Measurements from ENCODE around the gene SLC2A1. TPM values are rescaled to one million over a fixed set of nuclear protein-coding genes. Genes with fewer than 3 reads are reported as not detected.

The SLC2A1 gene
- total and polyA plus RNA-seq, 2 experiments from 2014 or later = 271 to 301 TPM

DNA sequence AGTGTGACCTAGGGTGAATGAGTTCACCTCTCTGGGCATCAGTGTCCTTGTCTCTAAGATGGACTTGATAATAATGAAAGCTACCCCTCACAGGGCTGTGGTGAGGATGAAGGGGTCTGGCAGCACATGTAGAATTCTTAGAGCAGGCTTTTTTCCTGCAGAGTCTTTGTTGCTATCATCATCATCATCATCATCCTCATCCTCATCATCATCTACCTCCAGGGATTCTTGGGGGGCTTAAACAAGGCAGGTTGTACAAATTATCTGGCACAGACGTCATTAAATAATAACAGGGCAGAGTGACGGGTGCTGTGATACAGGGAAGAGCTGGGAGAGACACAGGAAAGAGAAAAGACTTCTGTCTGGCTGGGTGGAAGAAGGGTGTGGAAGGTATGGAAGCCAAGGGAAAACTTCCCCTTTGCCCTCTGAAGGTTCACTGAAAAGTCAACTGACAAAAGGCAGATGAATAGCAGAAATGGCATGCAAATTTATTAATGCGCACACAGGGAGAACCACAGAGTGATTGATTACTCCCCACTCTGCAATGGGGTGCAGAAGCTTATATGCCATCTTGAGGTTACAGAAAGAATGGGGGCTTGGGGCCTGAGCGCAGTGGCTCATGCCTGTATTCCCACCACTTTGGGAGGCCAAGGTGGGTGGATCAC is 17.0 kb upstream of the SLC2A1 start:
- no peaks in the 10 kb centered on the region for H3K27me3 ChIP-seq
- no peak overlapping the region for H3K4me2 ChIP-seq
- TF ChIP-seq EZH2phosphoT487 (IDR thresholded peaks at IDR 0.05; ENCODE audit: low read depth, severe bottlenecking, unreplicated experiment) (no peak), EZH2 (IDR thresholded peaks at IDR 0.05; ENCODE audit: borderline replicate concordance) (no peak)
- TF ChIP-seq, protein P1, sequence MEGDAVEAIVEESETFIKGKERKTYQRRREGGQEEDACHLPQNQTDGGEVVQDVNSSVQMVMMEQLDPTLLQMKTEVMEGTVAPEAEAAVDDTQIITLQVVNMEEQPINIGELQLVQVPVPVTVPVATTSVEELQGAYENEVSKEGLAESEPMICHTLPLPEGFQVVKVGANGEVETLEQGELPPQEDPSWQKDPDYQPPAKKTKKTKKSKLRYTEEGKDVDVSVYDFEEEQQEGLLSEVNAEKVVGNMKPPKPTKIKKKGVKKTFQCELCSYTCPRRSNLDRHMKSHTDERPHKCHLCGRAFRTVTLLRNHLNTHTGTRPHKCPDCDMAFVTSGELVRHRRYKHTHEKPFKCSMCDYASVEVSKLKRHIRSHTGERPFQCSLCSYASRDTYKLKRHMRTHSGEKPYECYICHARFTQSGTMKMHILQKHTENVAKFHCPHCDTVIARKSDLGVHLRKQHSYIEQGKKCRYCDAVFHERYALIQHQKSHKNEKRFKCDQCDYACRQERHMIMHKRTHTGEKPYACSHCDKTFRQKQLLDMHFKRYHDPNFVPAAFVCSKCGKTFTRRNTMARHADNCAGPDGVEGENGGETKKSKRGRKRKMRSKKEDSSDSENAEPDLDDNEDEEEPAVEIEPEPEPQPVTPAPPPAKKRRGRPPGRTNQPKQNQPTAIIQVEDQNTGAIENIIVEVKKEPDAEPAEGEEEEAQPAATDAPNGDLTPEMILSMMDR (IDR thresholded peaks at IDR 0.05; ENCODE audit: poor library complexity) = no peak
- no peaks in the 10 kb centered on the region for H3K79me2 ChIP-seq
- no peak for DNase-seq (ENCODE audit: low spot score)
- no peaks in the 10 kb centered on the region for H3K9me3 ChIP-seq (ENCODE audit: low read depth)
- no peaks in the 10 kb centered on the region for H3K9me2 ChIP-seq (replicated peaks; ENCODE audit: insufficient read depth)
- H3K4me3 ChIP-seq = no peak overlapping the region
- peaks cover 5% of the 10 kb centered on the region for H3K4me1 ChIP-seq (ENCODE audit: insufficient read depth)
- WGBS (ENCODE audit: low lambda C conversion rate, missing lambda C conversion rate) = 84% methylated on average over 4 of the region's 4 CpGs
- no peaks in the 10 kb centered on the region for H4K20me1 ChIP-seq (ENCODE audit: insufficient read depth, poor library complexity, severe bottlenecking)
- no peaks in the 10 kb centered on the region for H3K36me3 ChIP-seq (replicated peaks; ENCODE audit: insufficient read depth, low read depth)
- H3K27ac ChIP-seq = no peak overlapping the region
- H2AFZ ChIP-seq = no peak overlapping the region

DNA sequence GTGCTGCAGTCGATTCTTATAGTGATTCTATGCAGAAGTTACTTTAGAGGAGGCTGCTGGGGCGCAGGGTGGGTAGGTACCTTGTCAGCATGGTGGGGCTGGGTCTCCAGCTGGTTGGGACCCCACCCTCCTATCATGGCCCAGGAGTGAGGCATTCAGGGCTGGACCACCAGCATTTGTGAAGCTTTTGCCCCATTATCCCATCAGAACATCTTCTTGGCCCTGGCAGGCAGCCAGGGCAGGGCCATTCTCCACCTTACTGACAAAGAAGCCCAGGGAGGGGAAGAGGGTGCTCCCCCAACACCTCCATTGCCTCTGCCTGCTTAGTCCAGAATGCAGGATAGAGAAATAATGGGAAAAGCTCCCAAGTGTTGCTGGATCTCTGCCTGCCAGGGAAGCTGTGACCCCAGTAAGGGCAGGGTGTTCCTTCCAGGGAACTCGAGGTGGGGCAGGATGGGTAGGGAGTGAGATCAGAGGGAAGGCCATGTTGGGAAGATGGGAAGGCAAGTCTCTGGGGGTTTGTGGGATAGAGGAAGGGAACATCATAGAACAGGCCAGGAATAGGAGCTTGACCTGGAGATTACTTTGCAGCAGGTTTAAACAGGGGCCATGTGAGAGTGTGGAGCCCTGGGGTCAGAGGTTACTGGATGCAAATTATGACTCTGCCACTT is 16.2 kb upstream of the SLC2A1 start:
- H3K9me2 ChIP-seq (replicated peaks; ENCODE audit: insufficient read depth) = no peaks in the 10 kb centered on the region
- H3K27me3 ChIP-seq = no peaks in the 10 kb centered on the region
- H3K9me3 ChIP-seq (ENCODE audit: low read depth) = no peaks in the 10 kb centered on the region
- no peak overlapping the region for H3K27ac ChIP-seq
- H4K20me1 ChIP-seq (ENCODE audit: insufficient read depth, poor library complexity, severe bottlenecking) = no peaks in the 10 kb centered on the region
- H3K36me3 ChIP-seq (replicated peaks; ENCODE audit: insufficient read depth, low read depth) = no peaks in the 10 kb centered on the region
- H3K4me2 ChIP-seq = no peak overlapping the region
- peaks cover 4% of the 10 kb centered on the region for H3K4me1 ChIP-seq (ENCODE audit: insufficient read depth)
- H2AFZ ChIP-seq = no peak overlapping the region
- DNase-seq (ENCODE audit: low spot score) = no peak
- H3K4me3 ChIP-seq = no peak overlapping the region
- WGBS (ENCODE audit: low lambda C conversion rate, missing lambda C conversion rate) = 93% methylated on average over 3 of the region's 3 CpGs
- TF ChIP-seq, protein P1 (IDR thresholded peaks at IDR 0.05; ENCODE audit: poor library complexity) = no peak
- no peak for TF ChIP-seq EZH2 (IDR thresholded peaks at IDR 0.05; ENCODE audit: borderline replicate concordance)
- no peak for TF ChIP-seq EZH2phosphoT487 (IDR thresholded peaks at IDR 0.05; ENCODE audit: low read depth, severe bottlenecking, unreplicated experiment)
- H3K79me2 ChIP-seq = no peaks in the 10 kb centered on the region

DNA sequence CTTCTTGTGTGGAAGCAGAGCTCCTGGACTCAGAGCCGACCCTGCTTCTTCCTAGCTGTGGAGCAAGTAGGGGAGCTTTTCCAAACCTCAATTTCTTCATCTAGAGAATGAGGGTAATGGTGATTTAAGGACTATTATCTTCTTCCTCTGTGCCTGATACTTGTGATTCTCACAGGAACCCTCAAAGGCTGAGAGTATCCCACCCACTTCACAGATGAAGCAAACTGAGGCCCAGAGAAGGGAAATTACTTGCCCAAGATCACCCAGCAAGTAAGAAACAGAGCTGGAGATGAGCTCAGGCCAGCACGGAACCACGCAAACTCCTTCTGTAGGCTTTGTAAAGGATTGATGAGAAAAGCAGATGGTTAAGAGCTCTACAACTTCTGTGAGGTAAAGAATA is 15.1 kb upstream of the SLC2A1 start:
- H3K4me1 ChIP-seq (ENCODE audit: insufficient read depth) = no peaks in the 10 kb centered on the region
- H3K4me2 ChIP-seq = no peak overlapping the region
- no peaks in the 10 kb centered on the region for H3K27me3 ChIP-seq
- no peaks in the 10 kb centered on the region for H3K79me2 ChIP-seq
- DNase-seq (ENCODE audit: low spot score) = no peak
- H3K27ac ChIP-seq = peak overlapping the region; percentile 58
- no peak overlapping the region for H2AFZ ChIP-seq
- WGBS (ENCODE audit: low lambda C conversion rate, missing lambda C conversion rate) = 98% methylated on average over 3 of the region's 3 CpGs
- H3K9me2 ChIP-seq (replicated peaks; ENCODE audit: insufficient read depth) = no peaks in the 10 kb centered on the region
- TF ChIP-seq, protein P1 (IDR thresholded peaks at IDR 0.05; ENCODE audit: poor library complexity) = no peak
- TF ChIP-seq EZH2phosphoT487 (IDR thresholded peaks at IDR 0.05; ENCODE audit: low read depth, severe bottlenecking, unreplicated experiment) (no peak), EZH2 (IDR thresholded peaks at IDR 0.05; ENCODE audit: borderline replicate concordance) (no peak)
- H3K4me3 ChIP-seq = no peak overlapping the region
- no peaks in the 10 kb centered on the region for H3K9me3 ChIP-seq (ENCODE audit: low read depth)
- H4K20me1 ChIP-seq (ENCODE audit: insufficient read depth, poor library complexity, severe bottlenecking) = no peaks in the 10 kb centered on the region
- no peaks in the 10 kb centered on the region for H3K36me3 ChIP-seq (replicated peaks; ENCODE audit: insufficient read depth, low read depth)
